H9 (cell line): ENCODE results near the gene SPTBN2. TPM values are rescaled to one million over a fixed set of nuclear protein-coding genes. Genes with fewer than 3 reads are reported as not detected.

ENCODE experiments used
- DNase-seq: peaks from one replicate; pipeline ENCODE4 v3.0.0-alpha.2; 2017
- H2AFZ ChIP-seq: one replicate; pipeline ENCODE4 v1.6.1; 2013; ENCODE audit warnings: mild to moderate bottlenecking, low read length, control low read depth, moderate library complexity
- H2AK5ac ChIP-seq: 2 replicates; pipeline ENCODE4 v1.6.1; 2013; ENCODE audit warnings: low read length, control low read depth, mixed read lengths; ENCODE audit not compliant: insufficient read length
- H2BK120ac ChIP-seq: one replicate; pipeline ENCODE4 v1.6.1; 2013; ENCODE audit warnings: low read depth, mild to moderate bottlenecking, low read length, control low read depth, inconsistent platforms; ENCODE audit not compliant: poor library complexity, severe bottlenecking
- H2BK12ac ChIP-seq: 2 replicates; pipeline ENCODE4 v1.6.1; 2013; ENCODE audit warnings: low read length, control low read depth, mixed read lengths, low read depth; ENCODE audit not compliant: insufficient read length
- H2BK15ac ChIP-seq: 2 replicates; pipeline ENCODE4 v1.6.1; 2013; ENCODE audit warnings: low read depth, low read length, control low read depth
- H2BK20ac ChIP-seq: one replicate; pipeline ENCODE4 v1.6.1; 2013; ENCODE audit warnings: low read depth, mild to moderate bottlenecking, low read length, control low read depth, inconsistent platforms; ENCODE audit not compliant: poor library complexity, severe bottlenecking
- H2BK5ac ChIP-seq: 2 replicates; pipeline ENCODE4 v1.6.1; 2013; ENCODE audit warnings: low read length, control low read depth, mixed read lengths; ENCODE audit not compliant: insufficient read length
- H3K14ac ChIP-seq: 2 replicates; pipeline ENCODE4 v1.6.1; 2013; ENCODE audit warnings: low read length, control low read depth; ENCODE audit not compliant: insufficient read depth
- H3K18ac ChIP-seq: 2 replicates; pipeline ENCODE4 v1.6.1; 2013; ENCODE audit warnings: low read depth, mild to moderate bottlenecking, mixed read lengths, low read length, control low read depth; ENCODE audit not compliant: insufficient read length
- H3K23ac ChIP-seq: 2 replicates; pipeline ENCODE4 v1.6.1; 2013; ENCODE audit warnings: low read length, control low read depth, mixed read lengths, low read depth; ENCODE audit not compliant: insufficient read length
- H3K23me2 ChIP-seq: 2 replicates; pipeline ENCODE4 v1.6.1; 2013; ENCODE audit warnings: low read depth, mild to moderate bottlenecking, mixed read lengths, low read length, control low read depth; ENCODE audit not compliant: insufficient read length, poor library complexity, severe bottlenecking
- H3K27ac ChIP-seq: 2 replicates; pipeline ENCODE4 v1.5.1; 2013; ENCODE audit warnings: low read length, control low read depth, mixed read lengths, low read depth; ENCODE audit not compliant: insufficient read length
- H3K27me3 ChIP-seq: 2 replicates; pipeline ENCODE4 v1.6.1; 2013; ENCODE audit warnings: low read length, control low read depth, inconsistent platforms; ENCODE audit not compliant: insufficient read depth
- H3K4ac ChIP-seq: 2 replicates; pipeline ENCODE4 v1.6.1; 2013; ENCODE audit warnings: low read depth, mild to moderate bottlenecking, control low read depth, inconsistent platforms, low read length, moderate library complexity
- H3K4me1 ChIP-seq: 2 replicates; pipeline ENCODE4 v1.6.1; 2013; ENCODE audit warnings: low read length, control low read depth, inconsistent platforms; ENCODE audit not compliant: insufficient read depth
- H3K4me2 ChIP-seq: 2 replicates; pipeline ENCODE4 v1.6.1; 2013; ENCODE audit warnings: low read length, control low read depth, mixed read lengths; ENCODE audit not compliant: insufficient read length, insufficient read depth
- H3K56ac ChIP-seq: 2 replicates; pipeline ENCODE4 v1.6.1; 2013; ENCODE audit warnings: low read depth, mild to moderate bottlenecking, mixed read lengths, low read length, control low read depth; ENCODE audit not compliant: insufficient read length
- H3K79me1 ChIP-seq: 2 replicates; pipeline ENCODE4 v1.6.1; 2013; ENCODE audit warnings: low read depth, mild to moderate bottlenecking, moderate library complexity, low read length, control low read depth, inconsistent platforms; ENCODE audit not compliant: insufficient read depth, poor library complexity, severe bottlenecking
- H3K79me2 ChIP-seq: 2 replicates; pipeline ENCODE4 v1.6.1; 2013; ENCODE audit warnings: low read length, control low read depth, inconsistent platforms; ENCODE audit not compliant: insufficient read depth
- H3K9ac ChIP-seq: 2 replicates; pipeline ENCODE4 v1.6.1; 2013; ENCODE audit warnings: low read length, control low read depth, mixed read lengths; ENCODE audit not compliant: insufficient read length; ENCODE audit errors: extremely low read depth
- H3K9me3 ChIP-seq: one replicate; pipeline ENCODE4 v1.6.1; 2013; ENCODE audit warnings: low read depth, low read length, inconsistent platforms; ENCODE audit not compliant: control insufficient read depth
- H3T11ph ChIP-seq: one replicate; pipeline ENCODE4 v1.6.1; 2013; ENCODE audit warnings: mild to moderate bottlenecking, low read length, control low read depth, inconsistent platforms
- H4K20me1 ChIP-seq: one replicate; pipeline ENCODE4 v1.6.1; 2013; ENCODE audit not compliant: control insufficient read depth, insufficient read length, insufficient read depth
- H4K5ac ChIP-seq: 2 replicates; pipeline ENCODE4 v1.6.1; 2013; ENCODE audit warnings: low read depth, mild to moderate bottlenecking, mixed read lengths, low read length, control low read depth; ENCODE audit not compliant: insufficient read length
- H4K8ac ChIP-seq: replicated peaks from 2 replicates; pipeline ENCODE4 v1.6.1; 2013; ENCODE audit warnings: low read length, control low read depth, mixed read lengths, low read depth; ENCODE audit not compliant: insufficient read length
- H4K91ac ChIP-seq: 2 replicates; pipeline ENCODE4 v1.6.1; 2013; ENCODE audit warnings: low read depth, mild to moderate bottlenecking, moderate library complexity, mixed read lengths, low read length, control low read depth; ENCODE audit not compliant: insufficient read length
- H3K27ac Mint-ChIP-seq, 3 experiments: 2 replicates in 2 of 3; 3 replicates in 1 of 3; pipeline ENCODE4 v1.8.0; 2020 to 2021; ENCODE audit warnings: mixed read lengths in 3 of 3, mild to moderate bottlenecking in 1 of 3, moderate library complexity in 1 of 3
- H3K27me3 Mint-ChIP-seq: 2 replicates; pipeline ENCODE4 v1.8.0; 2021; ENCODE audit warnings: low read depth, mild to moderate bottlenecking, moderate library complexity, mixed read lengths
- H3K36me3 Mint-ChIP-seq, 3 experiments: 2 replicates in 2 of 3; 3 replicates in 1 of 3; pipeline ENCODE4 v1.8.0; 2020 to 2021; ENCODE audit warnings: low read depth in 3 of 3, mixed read lengths in 3 of 3; ENCODE audit not compliant: insufficient read depth in 1 of 3
- H3K4me1 Mint-ChIP-seq, 2 experiments: 2 replicates each; pipeline ENCODE4 v1.8.0; 2020; ENCODE audit warnings: mixed read lengths in 2 of 2
- H3K4me3 Mint-ChIP-seq, 2 experiments: 2 replicates in 1 of 2; 3 replicates in 1 of 2; pipeline ENCODE4 v1.8.0; 2020 to 2021; ENCODE audit warnings: mild to moderate bottlenecking in 2 of 2, mixed read lengths in 2 of 2, moderate library complexity in 1 of 2
- H3K9me3 Mint-ChIP-seq, 2 experiments: 2 replicates in 1 of 2; 3 replicates in 1 of 2; pipeline ENCODE4 v1.8.0; 2020; ENCODE audit warnings: mild to moderate bottlenecking in 2 of 2, mixed read lengths in 2 of 2, moderate library complexity in 1 of 2
- WGBS: extraction: QIAGEN DNeasy Blood & Tissue Kit; methylation state at CpG from one replicate; pipeline ENCODE4 v1.1.7; 2013; ENCODE audit warnings: missing lambda C conversion rate, low lambda C conversion rate, mixed read lengths; ENCODE audit not compliant: insufficient read length; ENCODE audit errors: extremely low coverage; 5-methylcytosine and 5-hydroxymethylcytosine counted together
- total RNA-seq: library from RNA; stranded (reverse); gene quantifications from 2 replicates; pipeline ENCODE4 v1.2.1, GENCODE V29; 2021
- TF ChIP-seq, protein P1 (sequence below): fragments of 200-600 bp; sonication (generic); conservative IDR thresholded peaks from 3 replicates; pipeline ENCODE4 v1.8.0; 2021; ENCODE audit warnings: antibody characterized with exemption, mild to moderate bottlenecking

SPTBN2 gene
- total RNA-seq, 1 experiment from 2014 or later, result 80.4 TPM

DNA sequence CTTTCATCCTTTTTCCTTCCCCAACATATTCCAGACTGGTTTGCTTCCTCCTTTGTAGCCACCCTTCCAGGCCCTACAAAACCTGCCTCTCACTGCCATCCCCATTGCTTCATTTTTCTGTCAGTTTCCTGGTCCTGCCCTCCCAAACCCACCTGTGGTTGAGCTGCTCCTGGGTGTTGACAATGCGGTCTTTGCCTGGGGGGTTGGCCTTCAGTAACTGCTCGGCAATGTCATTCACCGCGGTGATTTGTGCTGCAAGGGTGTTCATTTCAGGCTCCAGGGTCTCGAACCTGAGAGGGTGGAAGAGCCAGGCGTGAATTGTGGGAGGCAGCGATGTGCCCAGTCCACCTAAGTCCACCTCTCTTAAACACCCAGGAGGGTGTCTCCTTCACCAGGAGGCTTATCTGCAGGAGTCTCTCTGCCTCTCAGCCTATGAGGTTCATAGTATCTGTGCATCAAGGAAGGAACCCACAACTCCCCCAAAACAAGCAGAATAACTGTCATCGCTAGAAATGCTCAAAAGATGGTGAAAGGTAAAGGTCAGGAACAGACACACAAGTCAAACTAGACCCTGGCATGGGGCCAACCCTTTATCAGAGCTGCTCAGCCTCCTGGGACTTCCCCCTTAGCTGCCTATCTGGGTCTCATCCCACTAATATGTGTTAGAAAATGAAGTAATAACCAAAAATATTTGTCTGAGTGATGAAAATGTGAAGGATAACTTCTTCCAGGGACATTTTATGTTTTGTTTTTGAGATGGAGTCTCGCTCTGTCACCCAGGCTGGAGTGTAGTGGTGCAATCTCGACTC, 27.4 kb downstream of the SPTBN2 start:
- H2BK120ac ChIP-seq, result no peak overlapping the region
- no peak overlapping the region for H4K91ac ChIP-seq
- Mint-ChIP-seq H3K9me3 (no peaks in the 10 kb centered on the region), H3K4me3 (no peak overlapping the region; a peak in 1 of 5 replicates), H3K36me3 (peaks cover 22 to 77% (median 76%) of the 10 kb centered on the region in 3 experiments; a peak in 6 of 7 replicates), H3K4me1 (no peaks in the 10 kb centered on the region), H3K27ac (peak overlapping the region; percentile 17 to 74 (median 61); a peak in 5 of 7 replicates), H3K27me3 (no peaks in the 10 kb centered on the region)
- H3K18ac ChIP-seq, result no peak overlapping the region
- H2AFZ ChIP-seq, result no peak overlapping the region
- TF ChIP-seq, protein P1, sequence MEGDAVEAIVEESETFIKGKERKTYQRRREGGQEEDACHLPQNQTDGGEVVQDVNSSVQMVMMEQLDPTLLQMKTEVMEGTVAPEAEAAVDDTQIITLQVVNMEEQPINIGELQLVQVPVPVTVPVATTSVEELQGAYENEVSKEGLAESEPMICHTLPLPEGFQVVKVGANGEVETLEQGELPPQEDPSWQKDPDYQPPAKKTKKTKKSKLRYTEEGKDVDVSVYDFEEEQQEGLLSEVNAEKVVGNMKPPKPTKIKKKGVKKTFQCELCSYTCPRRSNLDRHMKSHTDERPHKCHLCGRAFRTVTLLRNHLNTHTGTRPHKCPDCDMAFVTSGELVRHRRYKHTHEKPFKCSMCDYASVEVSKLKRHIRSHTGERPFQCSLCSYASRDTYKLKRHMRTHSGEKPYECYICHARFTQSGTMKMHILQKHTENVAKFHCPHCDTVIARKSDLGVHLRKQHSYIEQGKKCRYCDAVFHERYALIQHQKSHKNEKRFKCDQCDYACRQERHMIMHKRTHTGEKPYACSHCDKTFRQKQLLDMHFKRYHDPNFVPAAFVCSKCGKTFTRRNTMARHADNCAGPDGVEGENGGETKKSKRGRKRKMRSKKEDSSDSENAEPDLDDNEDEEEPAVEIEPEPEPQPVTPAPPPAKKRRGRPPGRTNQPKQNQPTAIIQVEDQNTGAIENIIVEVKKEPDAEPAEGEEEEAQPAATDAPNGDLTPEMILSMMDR, result no peak
- H3K56ac ChIP-seq, result no peak overlapping the region
- H2BK5ac ChIP-seq, result no peak overlapping the region
- no peak overlapping the region for H4K5ac ChIP-seq
- no peak for DNase-seq
- H2BK12ac ChIP-seq, result no peak overlapping the region
- no peak overlapping the region for H3K23ac ChIP-seq
- no peak overlapping the region for H2AK5ac ChIP-seq
- no peak overlapping the region for H3K14ac ChIP-seq
- H3K23me2 ChIP-seq, result no peaks in the 10 kb centered on the region
- no peaks in the 10 kb centered on the region for H4K20me1 ChIP-seq
- no peaks in the 10 kb centered on the region for H3K79me1 ChIP-seq
- no peaks in the 10 kb centered on the region for H3K4me1 ChIP-seq
- H3K9ac ChIP-seq, result no peak overlapping the region
- H2BK20ac ChIP-seq, result no peak overlapping the region
- H3K27me3 ChIP-seq, result no peaks in the 10 kb centered on the region
- H3T11ph ChIP-seq, result no peak overlapping the region
- H2BK15ac ChIP-seq, result no peak overlapping the region
- no peaks in the 10 kb centered on the region for H3K9me3 ChIP-seq
- no peaks in the 10 kb centered on the region for H3K79me2 ChIP-seq
- no peak overlapping the region for H3K27ac ChIP-seq
- no peak overlapping the region for H3K4ac ChIP-seq
- no CpG with 5 or more reads among the region's 10 CpGs for WGBS
- H4K8ac ChIP-seq, result no peak overlapping the region
- no peak overlapping the region for H3K4me2 ChIP-seq
